ENCODE measurements around the gene CCL8.

DNA sequence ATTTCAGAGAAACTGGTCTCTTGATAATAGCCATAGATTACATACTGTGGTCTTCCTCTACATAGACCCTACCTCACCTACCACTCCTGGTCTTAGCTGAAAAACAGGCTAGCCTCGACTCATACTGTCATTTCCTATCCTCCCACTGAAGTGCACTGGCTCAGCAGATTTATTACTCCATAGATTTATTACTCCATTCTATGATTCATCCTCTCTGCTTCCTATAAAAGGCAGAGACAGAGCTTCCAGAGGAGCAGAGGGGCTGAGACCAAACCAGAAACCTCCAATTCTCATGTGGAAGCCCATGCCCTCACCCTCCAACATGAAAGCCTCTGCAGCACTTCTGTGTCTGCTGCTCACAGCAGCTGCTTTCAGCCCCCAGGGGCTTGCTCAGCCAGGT is 49.3 kb upstream of the CCL8 start, which contains the start of gene CCL7:
- TF ChIP-seq, protein P1, sequence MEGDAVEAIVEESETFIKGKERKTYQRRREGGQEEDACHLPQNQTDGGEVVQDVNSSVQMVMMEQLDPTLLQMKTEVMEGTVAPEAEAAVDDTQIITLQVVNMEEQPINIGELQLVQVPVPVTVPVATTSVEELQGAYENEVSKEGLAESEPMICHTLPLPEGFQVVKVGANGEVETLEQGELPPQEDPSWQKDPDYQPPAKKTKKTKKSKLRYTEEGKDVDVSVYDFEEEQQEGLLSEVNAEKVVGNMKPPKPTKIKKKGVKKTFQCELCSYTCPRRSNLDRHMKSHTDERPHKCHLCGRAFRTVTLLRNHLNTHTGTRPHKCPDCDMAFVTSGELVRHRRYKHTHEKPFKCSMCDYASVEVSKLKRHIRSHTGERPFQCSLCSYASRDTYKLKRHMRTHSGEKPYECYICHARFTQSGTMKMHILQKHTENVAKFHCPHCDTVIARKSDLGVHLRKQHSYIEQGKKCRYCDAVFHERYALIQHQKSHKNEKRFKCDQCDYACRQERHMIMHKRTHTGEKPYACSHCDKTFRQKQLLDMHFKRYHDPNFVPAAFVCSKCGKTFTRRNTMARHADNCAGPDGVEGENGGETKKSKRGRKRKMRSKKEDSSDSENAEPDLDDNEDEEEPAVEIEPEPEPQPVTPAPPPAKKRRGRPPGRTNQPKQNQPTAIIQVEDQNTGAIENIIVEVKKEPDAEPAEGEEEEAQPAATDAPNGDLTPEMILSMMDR (IDR thresholded peaks at IDR 0.05) = no peak
- TF ChIP-seq POLR2A (IDR thresholded peaks at IDR 0.05) = no peak

Measured in Peyer's patch (tissue), 4 donors.